Loucy (cell line): ENCODE results near the gene SRRM4.

Experiments
- H2AFZ ChIP-seq: fragments of 200-600 bp; sonication (generic); 2 replicates; pipeline ENCODE4 v1.6.0; 2016; ENCODE audit warnings: antibody characterized with exemption, mild to moderate bottlenecking, low read length, moderate library complexity
- H3F3A ChIP-seq: fragments of 200-600 bp; 2 replicates; pipeline ENCODE4 v1.6.0; 2016; ENCODE audit warnings: antibody characterized with exemption, low read depth, mild to moderate bottlenecking
- H3K27me3 ChIP-seq: fragments of 200-600 bp; sonication (generic); 2 replicates; pipeline ENCODE4 v1.6.1; 2014; ENCODE audit warnings: low read length, mild to moderate bottlenecking; ENCODE audit not compliant: insufficient read depth, poor library complexity, severe bottlenecking
- H3K36me3 ChIP-seq: fragments of 200-600 bp; sonication (generic); 2 replicates; pipeline ENCODE4 v1.6.1; 2016; ENCODE audit warnings: low read length; ENCODE audit not compliant: insufficient read depth
- H3K4me1 ChIP-seq: fragments of 200-600 bp; sonication (generic); 2 replicates; pipeline ENCODE4 v1.5.1; 2014; ENCODE audit warnings: low read length, mild to moderate bottlenecking; ENCODE audit not compliant: insufficient read depth, poor library complexity, severe bottlenecking
- H3K4me2 ChIP-seq: fragments of 200-600 bp; sonication (generic); 2 replicates; pipeline ENCODE4 v1.6.0; 2014; ENCODE audit warnings: antibody characterized with exemption, low read length, low read depth, mild to moderate bottlenecking; ENCODE audit not compliant: poor library complexity, severe bottlenecking
- H3K4me3 ChIP-seq: fragments of 200-600 bp; sonication (generic); 2 replicates; pipeline ENCODE4 v1.5.1; 2014; ENCODE audit warnings: low read length, mild to moderate bottlenecking, mixed read lengths; ENCODE audit not compliant: poor library complexity, severe bottlenecking
- H3K79me2 ChIP-seq: fragments of 200-600 bp; sonication (generic); 2 replicates; pipeline ENCODE4 v1.6.1; 2014; ENCODE audit warnings: low read length; ENCODE audit not compliant: insufficient read depth
- H3K9ac ChIP-seq: fragments of 200-600 bp; sonication (generic); 2 replicates; pipeline ENCODE4 v1.6.0; 2014; ENCODE audit warnings: mild to moderate bottlenecking, low read depth, low read length, moderate library complexity; ENCODE audit not compliant: poor library complexity, severe bottlenecking
- H3K9me2 ChIP-seq: fragments of 200-600 bp; sonication (generic); replicated peaks from 2 replicates; pipeline ENCODE4 v1.6.1; 2016; ENCODE audit warnings: low read depth, low read length, mixed read lengths
- H3K9me3 ChIP-seq: fragments of 200-600 bp; sonication (generic); 2 replicates; pipeline ENCODE4 v1.6.1; 2014; ENCODE audit warnings: mild to moderate bottlenecking, antibody characterized with exemption, low read length, low read depth; ENCODE audit not compliant: insufficient read depth
- H4K20me1 ChIP-seq: fragments of 200-600 bp; sonication (generic); 2 replicates; pipeline ENCODE4 v1.6.0; 2014; ENCODE audit warnings: antibody characterized with exemption, low read length, mild to moderate bottlenecking; ENCODE audit not compliant: insufficient read depth, poor library complexity, severe bottlenecking
- EZH2phosphoT487 ChIP-seq: fragments of 200-600 bp; IDR thresholded peaks from 2 replicates; pipeline ENCODE4 v1.6.1; 2018; ENCODE audit warnings: antibody characterized with exemption, mild to moderate bottlenecking, moderate library complexity, borderline replicate concordance
- TF ChIP-seq, protein P1 (sequence below): fragments of 200-600 bp; sonication (generic); conservative IDR thresholded peaks from 2 replicates; pipeline ENCODE4 v1.5.1; 2014; ENCODE audit warnings: mild to moderate bottlenecking, antibody characterized with exemption, low read length

SRRM4 gene

DNA sequence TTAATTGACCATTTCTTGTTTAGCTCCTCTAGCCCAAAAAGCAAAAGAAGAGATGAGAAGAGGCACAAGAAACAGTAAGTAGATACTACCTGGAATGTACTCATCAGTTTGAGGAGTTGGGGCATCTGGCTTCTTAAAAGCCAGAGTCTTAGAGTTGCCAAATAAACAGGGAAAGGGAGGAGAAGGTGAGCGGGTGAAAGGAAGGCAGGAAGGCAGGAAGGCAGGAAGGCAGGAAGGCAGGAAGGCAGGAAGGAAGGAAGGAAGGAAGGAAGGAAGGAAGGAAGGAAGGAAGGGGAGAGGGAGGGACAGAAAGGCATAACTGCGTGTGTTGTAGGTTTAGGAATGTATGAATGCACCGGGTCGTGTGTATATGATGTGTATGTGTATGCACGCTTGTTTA lies 140.7 kb downstream of the SRRM4 start:
- Histone ChIP-seq H3K4me1 (no peaks in the 10 kb centered on the region), H3K9me3 (no peaks in the 10 kb centered on the region), H4K20me1 (no peaks in the 10 kb centered on the region), H3K79me2 (no peaks in the 10 kb centered on the region), H3K4me3 (no peak overlapping the region), H3F3A (no peaks in the 10 kb centered on the region), H3K27me3 (no peaks in the 10 kb centered on the region), H2AFZ (no peak overlapping the region), H3K9me2 (no peaks in the 10 kb centered on the region), H3K36me3 (no peaks in the 10 kb centered on the region), H3K4me2 (no peak overlapping the region), H3K9ac (no peak overlapping the region)
- TF ChIP-seq, protein P1, sequence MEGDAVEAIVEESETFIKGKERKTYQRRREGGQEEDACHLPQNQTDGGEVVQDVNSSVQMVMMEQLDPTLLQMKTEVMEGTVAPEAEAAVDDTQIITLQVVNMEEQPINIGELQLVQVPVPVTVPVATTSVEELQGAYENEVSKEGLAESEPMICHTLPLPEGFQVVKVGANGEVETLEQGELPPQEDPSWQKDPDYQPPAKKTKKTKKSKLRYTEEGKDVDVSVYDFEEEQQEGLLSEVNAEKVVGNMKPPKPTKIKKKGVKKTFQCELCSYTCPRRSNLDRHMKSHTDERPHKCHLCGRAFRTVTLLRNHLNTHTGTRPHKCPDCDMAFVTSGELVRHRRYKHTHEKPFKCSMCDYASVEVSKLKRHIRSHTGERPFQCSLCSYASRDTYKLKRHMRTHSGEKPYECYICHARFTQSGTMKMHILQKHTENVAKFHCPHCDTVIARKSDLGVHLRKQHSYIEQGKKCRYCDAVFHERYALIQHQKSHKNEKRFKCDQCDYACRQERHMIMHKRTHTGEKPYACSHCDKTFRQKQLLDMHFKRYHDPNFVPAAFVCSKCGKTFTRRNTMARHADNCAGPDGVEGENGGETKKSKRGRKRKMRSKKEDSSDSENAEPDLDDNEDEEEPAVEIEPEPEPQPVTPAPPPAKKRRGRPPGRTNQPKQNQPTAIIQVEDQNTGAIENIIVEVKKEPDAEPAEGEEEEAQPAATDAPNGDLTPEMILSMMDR = no peak
- TF ChIP-seq EZH2phosphoT487 = no peak

DNA sequence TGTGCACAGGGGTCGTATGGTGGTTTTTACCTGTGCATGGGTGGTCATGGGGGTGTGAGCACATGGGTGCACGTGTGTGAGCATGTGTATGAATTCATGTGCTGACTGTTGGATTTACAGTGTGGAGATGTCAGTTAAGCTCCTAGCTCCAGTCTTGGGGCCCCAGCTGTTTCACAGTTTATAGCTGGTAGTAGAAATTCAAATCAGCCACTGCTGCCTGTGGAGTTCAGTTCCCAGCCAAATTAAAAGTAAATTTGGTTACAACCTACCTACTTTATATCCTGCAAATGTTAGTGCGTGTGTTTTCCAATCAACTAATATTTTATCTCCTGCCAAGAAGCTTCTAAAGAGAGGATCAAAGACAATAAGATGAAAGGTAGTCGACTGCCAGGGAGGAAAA lies 141.4 kb downstream of the SRRM4 start:
- H3K79me2 ChIP-seq = no peaks in the 10 kb centered on the region
- H3K9ac ChIP-seq = no peak overlapping the region
- no peaks in the 10 kb centered on the region for H4K20me1 ChIP-seq
- no peaks in the 10 kb centered on the region for H3K9me3 ChIP-seq
- H2AFZ ChIP-seq = no peak overlapping the region
- H3F3A ChIP-seq = no peaks in the 10 kb centered on the region
- H3K4me1 ChIP-seq = no peaks in the 10 kb centered on the region
- TF ChIP-seq, protein P1 = no peak
- no peak for TF ChIP-seq EZH2phosphoT487
- no peak overlapping the region for H3K4me2 ChIP-seq
- no peak overlapping the region for H3K4me3 ChIP-seq
- no peaks in the 10 kb centered on the region for H3K27me3 ChIP-seq
- no peaks in the 10 kb centered on the region for H3K36me3 ChIP-seq
- no peaks in the 10 kb centered on the region for H3K9me2 ChIP-seq

DNA sequence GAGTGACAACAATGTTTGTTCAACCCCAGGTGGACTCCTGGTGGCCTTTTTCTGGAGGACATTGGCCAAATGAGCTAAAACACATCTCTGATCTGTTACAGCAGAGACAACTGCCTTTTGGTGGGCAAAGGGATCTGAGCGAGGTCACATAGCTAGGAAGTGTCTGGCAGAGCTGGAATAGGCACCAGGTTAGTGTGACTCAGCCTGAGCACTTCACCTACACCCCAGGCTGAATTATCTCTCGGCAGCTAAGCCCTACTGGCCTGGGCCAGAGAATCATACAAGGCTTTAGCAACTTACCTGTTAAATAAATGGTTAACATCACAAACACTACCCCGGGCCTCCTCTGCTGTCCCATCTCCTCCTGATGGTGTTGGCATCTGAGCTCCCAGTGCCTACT lies 147.2 kb downstream of the SRRM4 start:
- no peaks in the 10 kb centered on the region for H3K36me3 ChIP-seq
- no peaks in the 10 kb centered on the region for H4K20me1 ChIP-seq
- no peaks in the 10 kb centered on the region for H3K9me2 ChIP-seq
- no peaks in the 10 kb centered on the region for H3K9me3 ChIP-seq
- TF ChIP-seq, protein P1 = no peak
- TF ChIP-seq EZH2phosphoT487 = no peak
- no peaks in the 10 kb centered on the region for H3K27me3 ChIP-seq
- H3F3A ChIP-seq = no peaks in the 10 kb centered on the region
- H3K4me3 ChIP-seq = no peak overlapping the region
- H3K4me2 ChIP-seq = no peak overlapping the region
- H2AFZ ChIP-seq = no peak overlapping the region
- H3K9ac ChIP-seq = no peak overlapping the region
- H3K4me1 ChIP-seq = no peaks in the 10 kb centered on the region
- no peaks in the 10 kb centered on the region for H3K79me2 ChIP-seq
